A549 (cell line): ENCODE measurements around the gene MAOB. TPM values are rescaled to one million over a fixed set of nuclear protein-coding genes. Genes with fewer than 3 reads are reported as not detected.

Source experiments
- ATAC-seq, 2 experiments: fragments of 200-7000 bp in 1 of 2; fragments of >200 bp in 1 of 2; cut with Nextera tagmentation in 1 of 2; cut with Tn5 transposase in 1 of 2; 3 replicates each; pipeline versions ENCODE4 v1.8.0 to v1.9.1; 2018 to 2020; ENCODE audit warnings: mild to moderate bottlenecking in 1 of 2, moderate library complexity in 1 of 2
- CTCF ChIA-PET: fragments of 300-600 bp; sonication (Branson Sonifier 250); formaldehyde crosslinking; extraction: SDS; loops from one replicate; lab custom pipeline; 2021; ENCODE audit warnings: antibody characterized with exemption, inconsistent platforms; lab: Yijun Ruan, JAX
- POLR2A ChIA-PET: fragments of 350-600 bp; formaldehyde crosslinking; extraction: SDS; loops from one replicate; lab custom pipeline; 2021; ENCODE audit warnings: antibody characterized with exemption, inconsistent platforms; lab: Yijun Ruan, JAX
- DNase-seq, 2 experiments: peaks; one replicate each; pipeline versions ENCODE4 v3.0.0 to v3.0.0-alpha.2; 2011 to 2016; ENCODE audit warnings: low read depth in 1 of 2, low spot score in 1 of 2
- FAIRE-seq: peaks from 2 replicates; lab custom pipeline; 2011; peaks lifted over from hg19 to GRCh38; lab: Jason Lieb, UNC
- H3K27ac ChIP-seq, 2 experiments: fragments of >200 bp; sonication (Bioruptor Twin); formaldehyde crosslinking; 3 replicates each; pipeline ENCODE4 v1.5.1; 2016 to 2017
- H3K4me1 ChIP-seq: fragments of >200 bp; sonication (Bioruptor Twin); formaldehyde crosslinking; 3 replicates; pipeline ENCODE4 v1.6.1; 2016
- H3K4me2 ChIP-seq: fragments of >200 bp; sonication (Bioruptor Twin); formaldehyde crosslinking; 3 replicates; pipeline ENCODE4 v1.6.1; 2016
- H3K4me3 ChIP-seq: fragments of >200 bp; sonication (Bioruptor Twin); formaldehyde crosslinking; 3 replicates; pipeline ENCODE4 v1.5.1; 2016
- H3K9me3 ChIP-seq: fragments of >200 bp; sonication (Bioruptor Twin); formaldehyde crosslinking; 3 replicates; pipeline ENCODE4 v1.6.1; 2016
- CBX2 ChIP-seq: fragments of 200-600 bp; sonication (generic); IDR thresholded peaks from 2 replicates; pipeline ENCODE4 v1.6.1; 2016; ENCODE audit warnings: low read depth, mild to moderate bottlenecking, borderline replicate concordance
- CEBPB ChIP-seq, 2 experiments: fragments of >200 bp in 1 of 2; sonication (Bioruptor Twin) in 1 of 2; formaldehyde crosslinking in 1 of 2; IDR thresholded peaks; 2 replicates each; pipeline ENCODE4 v1.6.1; 2012 to 2016
- CTCF ChIP-seq: fragments of >200 bp; sonication (Bioruptor Twin); formaldehyde crosslinking; IDR thresholded peaks from 3 replicates; pipeline ENCODE4 v1.5.1; 2016
- EHF ChIP-seq: fragments of 250-450 bp; sonication (Bioruptor Pico); IDR thresholded peaks from 2 replicates; pipeline ENCODE4 v1.5.0; 2020; ENCODE audit warnings: mild to moderate bottlenecking
- FOSB ChIP-seq: fragments of 250-450 bp; sonication (Bioruptor Pico); IDR thresholded peaks from 2 replicates; pipeline ENCODE4 v1.5.0; 2020; ENCODE audit warnings: mild to moderate bottlenecking, moderate library complexity
- GATA3 ChIP-seq: IDR thresholded peaks from 2 replicates; pipeline ENCODE4 v1.6.1; 2012; ENCODE audit warnings: borderline replicate concordance
- HMGXB4 ChIP-seq: fragments of 250-450 bp; sonication (Bioruptor Pico); IDR thresholded peaks from 2 replicates; pipeline ENCODE4 v1.5.0; 2021; ENCODE audit warnings: mild to moderate bottlenecking, moderate library complexity, borderline replicate concordance
- JUNB ChIP-seq: fragments of >200 bp; sonication (Bioruptor Twin); formaldehyde crosslinking; IDR thresholded peaks from 2 replicates; pipeline ENCODE4 v1.6.1; 2016
- KDM1A ChIP-seq: fragments of 200-600 bp; sonication (generic); IDR thresholded peaks from 2 replicates; pipeline ENCODE4 v1.6.1; 2016; ENCODE audit warnings: low read depth, mild to moderate bottlenecking
- MYC ChIP-seq: IDR thresholded peaks from 2 replicates; pipeline ENCODE4 v1.6.1; 2012; ENCODE audit warnings: mild to moderate bottlenecking, inconsistent platforms, low read length, improper control_type of control experiment, borderline replicate concordance
- NPAS2 ChIP-seq: fragments of 250-450 bp; sonication (Bioruptor Pico); IDR thresholded peaks from 2 replicates; pipeline ENCODE4 v1.8.0; 2022; ENCODE audit warnings: mild to moderate bottlenecking, moderate library complexity, borderline replicate concordance
- PBX3 ChIP-seq: IDR thresholded peaks from 2 replicates; pipeline ENCODE4 v1.6.1; 2012
- PHF8 ChIP-seq: fragments of 200-600 bp; sonication (generic); IDR thresholded peaks from 2 replicates; pipeline ENCODE4 v1.6.1; 2016; ENCODE audit warnings: low read depth, mild to moderate bottlenecking, antibody characterized with exemption, moderate library complexity, borderline replicate concordance
- REST ChIP-seq: fragments of 200-600 bp; sonication (generic); IDR thresholded peaks from 2 replicates; pipeline ENCODE4 v1.6.1; 2016; ENCODE audit warnings: antibody characterized with exemption, mild to moderate bottlenecking, moderate library complexity
- RFX5 ChIP-seq: fragments of 450-650 bp; IDR thresholded peaks from 2 replicates; pipeline ENCODE4 v1.7.1; 2014; ENCODE audit warnings: antibody characterized with exemption, mild to moderate bottlenecking, moderate library complexity
- RNF2 ChIP-seq: fragments of 200-600 bp; sonication (generic); IDR thresholded peaks from 2 replicates; pipeline ENCODE4 v1.6.1; 2016; ENCODE audit warnings: low read depth, mild to moderate bottlenecking, antibody characterized with exemption, moderate library complexity, borderline replicate concordance
- TFCP2L1 ChIP-seq: fragments of 250-450 bp; sonication (Bioruptor Pico); IDR thresholded peaks from 2 replicates; pipeline ENCODE4 v1.5.0; 2021; ENCODE audit warnings: mild to moderate bottlenecking
- ZNF302 ChIP-seq: fragments of 250-450 bp; sonication (Bioruptor Pico); IDR thresholded peaks from 2 replicates; pipeline ENCODE4 v1.9.0; 2021; ENCODE audit warnings: inconsistent platforms, mild to moderate bottlenecking, moderate library complexity
- WGBS: methylation state at CpG from one replicate; pipeline ENCODE4 v1.1.6; 2017; ENCODE audit errors: missing lambda C conversion rate; 5-methylcytosine and 5-hydroxymethylcytosine counted together
- polyA plus RNA-seq, 4 experiments: library from polyadenylated mRNA; depleted of rRNA in 3 of 4; stranded (reverse); fragments of >200 nt; fragmentation: RNase III in 1 of 4; extraction: RNeasy Plus Mini Kit Qiagen cat#74134 plus additional on column Dnase treatment in 1 of 4; gene quantifications; 2 replicates in 3 of 4; 3 replicates in 1 of 4; pipeline ENCODE4 v1.2.3, GENCODE V29; 2011 to 2017

Gene MAOB
- polyA plus RNA-seq, 2 of the 4 experiments (the other 2 are of a cell fraction) = 0.05 to 0.35 TPM

GRCh38 chrX:43846558-43846957 lies 35.7 kb downstream of the MAOB start:
- ATAC-seq (no peak), FAIRE-seq (no peak), DNase-seq (no peak)
- Histone ChIP-seq H3K4me2 (no peak overlapping the region), H3K4me1 (no peaks in the 10 kb centered on the region), H3K27ac (no peak overlapping the region), H3K9me3 (no peaks in the 10 kb centered on the region), H3K4me3 (no peak overlapping the region)
- POLR2A ChIA-PET = no interaction called here
- CTCF ChIA-PET = interaction anchor here (1.4 kb wide), 1 partner anchor 11 kb away, joined by 3 read pairs; no protein-coding TSS in a partner anchor
- no peak for TF ChIP-seq PHF8
- TF ChIP-seq CTCF = no peak
- no peak for TF ChIP-seq HMGXB4 (CRISPR knock-in tag)
- TF ChIP-seq KDM1A = no peak
- no peak for TF ChIP-seq PBX3
- TF ChIP-seq TFCP2L1 (CRISPR knock-in tag) = no peak
- TF ChIP-seq CEBPB (IDR thresholded peaks at IDR 0.05) = no peak

GRCh38 chrX:43845776-43846175 lies 36.5 kb downstream of the MAOB start:
- WGBS = 29% methylated on average over 2 of the region's 2 CpGs

More at GRCh38 chrX:43845776-43846175, 36.5 kb downstream of the MAOB start:
- Histone ChIP-seq H3K4me3 (no peak overlapping the region), H3K4me1 (no peaks in the 10 kb centered on the region), H3K9me3 (no peaks in the 10 kb centered on the region), H3K4me2 (peak overlapping the region; percentile 10; the same call in 1 of the 3 replicates), H3K27ac (no peak overlapping the region)
- no peak for DNase-seq
- TF ChIP-seq FOSB (CRISPR knock-in tag) = no peak
- no peak for TF ChIP-seq EHF
- TF ChIP-seq MYC = no peak
- TF ChIP-seq RNF2 = no peak
- no peak for TF ChIP-seq CBX2
- TF ChIP-seq NPAS2 (CRISPR knock-in tag) = no peak
- no peak for TF ChIP-seq GATA3
- TF ChIP-seq RFX5 = no peak
- no peak for TF ChIP-seq ZNF302
- TF ChIP-seq REST = no peak
- no peak for TF ChIP-seq PBX3
- TF ChIP-seq JUNB = no peak
- CTCF ChIA-PET = interaction anchor here (0.9 kb wide), 1 partner anchor 180 kb away, joined by 3 read pairs; no protein-coding TSS in a partner anchor
- peak; percentile 90 for FAIRE-seq
- ATAC-seq = no peak
- POLR2A ChIA-PET = no interaction called here
